Measurements from ENCODE around the gene RIPOR3. TPM values are rescaled to one million over a fixed set of nuclear protein-coding genes. Genes with fewer than 3 reads are reported as not detected.

RIPOR3 gene
- total RNA-seq, 2 donors from 2014 or later: 0.46 to 1.4 TPM

- Histone ChIP-seq H3K9ac (ENCODE audit: extremely low read depth, low read length, poor library complexity, severe bottlenecking) (no peak overlapping the region), H3K27ac (ENCODE audit: low read depth, low read length) (peak overlapping the region; percentile 47), H3K4me3 (ENCODE audit: low read length) (no peak overlapping the region), H3K9me3 (ENCODE audit: control insufficient read depth, low read length) (no peaks in the 10 kb centered on the region), H3K36me3 (ENCODE audit: control insufficient read depth, insufficient read depth, low read length) (no peaks in the 10 kb centered on the region), H3K4me1 (ENCODE audit: control insufficient read depth, insufficient read depth, low read length) (peaks cover 8% of the 10 kb centered on the region), H3K27me3 (ENCODE audit: control insufficient read depth, insufficient read depth, low read length, poor library complexity, severe bottlenecking) (no peaks in the 10 kb centered on the region)
- no peak overlapping the region for H3K4me3 Mint-ChIP-seq
- no peaks in the 10 kb centered on the region for H3K36me3 Mint-ChIP-seq (ENCODE audit: low read depth)
- H3K9me3 Mint-ChIP-seq: no peaks in the 10 kb centered on the region
- peaks cover 7% of the 10 kb centered on the region for H3K4me1 Mint-ChIP-seq
- no peak for DNase-seq
- H3K27me3 Mint-ChIP-seq (ENCODE audit: insufficient read depth): peaks cover 3% of the 10 kb centered on the region
- 89 to 90% methylated on average over 11 to 16 of the region's 16 CpGs for WGBS, 2 experiments (ENCODE audit: insufficient coverage in 1 of 2, insufficient read length in 1 of 2)
- no peak overlapping the region for H3K27ac Mint-ChIP-seq
- TF ChIP-seq CTCF (conservative IDR thresholded peaks at IDR 0.05): no peak
Measured at GRCh38 chr20:50628853-50629669, 62.3 kb downstream of the RIPOR3 start.

GRCh38 chr20:50628332-50628731, 63.0 kb downstream of the RIPOR3 start:
- Histone ChIP-seq H3K27ac (ENCODE audit: low read depth, low read length) (peak overlapping the region; percentile 47), H3K36me3 (ENCODE audit: control insufficient read depth, insufficient read depth, low read length) (no peaks in the 10 kb centered on the region), H3K9me3 (ENCODE audit: control insufficient read depth, low read length) (no peaks in the 10 kb centered on the region), H3K9ac (ENCODE audit: extremely low read depth, low read length, poor library complexity, severe bottlenecking) (no peak overlapping the region), H3K4me3 (ENCODE audit: low read length) (no peak overlapping the region), H3K4me1 (ENCODE audit: control insufficient read depth, insufficient read depth, low read length) (peaks cover 8% of the 10 kb centered on the region), H3K27me3 (ENCODE audit: control insufficient read depth, insufficient read depth, low read length, poor library complexity, severe bottlenecking) (no peaks in the 10 kb centered on the region)
- DNase-seq: no peak
- Mint-ChIP-seq H3K27me3 (ENCODE audit: insufficient read depth) (peaks cover under 1% of the 10 kb centered on the region), H3K4me1 (peaks cover 7% of the 10 kb centered on the region), H3K9me3 (no peaks in the 10 kb centered on the region), H3K4me3 (no peak overlapping the region), H3K27ac (peak overlapping the region; percentile 68), H3K36me3 (ENCODE audit: low read depth) (no peaks in the 10 kb centered on the region)
- no peak for TF ChIP-seq CTCF (conservative IDR thresholded peaks at IDR 0.05)
- WGBS, 2 experiments (ENCODE audit: insufficient coverage in 1 of 2, insufficient read length in 1 of 2): 61 to 80% methylated on average over 4 to 11 of the region's 11 CpGs

GRCh38 chr20:50627747-50628146, 63.6 kb downstream of the RIPOR3 start:
- 85 to 86% methylated on average over 7 to 9 of the region's 9 CpGs for WGBS, 2 experiments (ENCODE audit: insufficient coverage in 1 of 2, insufficient read length in 1 of 2)
- Histone ChIP-seq H3K36me3 (ENCODE audit: control insufficient read depth, insufficient read depth, low read length) (no peaks in the 10 kb centered on the region), H3K4me1 (ENCODE audit: control insufficient read depth, insufficient read depth, low read length) (peaks cover 8% of the 10 kb centered on the region), H3K27me3 (ENCODE audit: control insufficient read depth, insufficient read depth, low read length, poor library complexity, severe bottlenecking) (no peaks in the 10 kb centered on the region), H3K9me3 (ENCODE audit: control insufficient read depth, low read length) (no peaks in the 10 kb centered on the region), H3K9ac (ENCODE audit: extremely low read depth, low read length, poor library complexity, severe bottlenecking) (no peak overlapping the region), H3K4me3 (ENCODE audit: low read length) (no peak overlapping the region), H3K27ac (ENCODE audit: low read depth, low read length) (peak overlapping the region; percentile 0)
- no peak overlapping the region for H3K27ac Mint-ChIP-seq
- no peaks in the 10 kb centered on the region for H3K36me3 Mint-ChIP-seq (ENCODE audit: low read depth)
- DNase-seq: no peak
- H3K4me3 Mint-ChIP-seq: no peak overlapping the region
- no peaks in the 10 kb centered on the region for H3K27me3 Mint-ChIP-seq (ENCODE audit: insufficient read depth)
- TF ChIP-seq CTCF (conservative IDR thresholded peaks at IDR 0.05): no peak
- H3K4me1 Mint-ChIP-seq: peaks cover 7% of the 10 kb centered on the region
- no peaks in the 10 kb centered on the region for H3K9me3 Mint-ChIP-seq
